ENCODE data around the gene CCDC178. TPM values are rescaled to one million over a fixed set of nuclear protein-coding genes. Genes with fewer than 3 reads are reported as not detected.
"Not testable (repeated sequence)": the region's sequence is repeated elsewhere in the genome, so short reads cannot be mapped to it uniquely, and the experiment has no call there.

Gene CCDC178
- total RNA-seq, 2 experiments from 2014 or later = not detected

DNA sequence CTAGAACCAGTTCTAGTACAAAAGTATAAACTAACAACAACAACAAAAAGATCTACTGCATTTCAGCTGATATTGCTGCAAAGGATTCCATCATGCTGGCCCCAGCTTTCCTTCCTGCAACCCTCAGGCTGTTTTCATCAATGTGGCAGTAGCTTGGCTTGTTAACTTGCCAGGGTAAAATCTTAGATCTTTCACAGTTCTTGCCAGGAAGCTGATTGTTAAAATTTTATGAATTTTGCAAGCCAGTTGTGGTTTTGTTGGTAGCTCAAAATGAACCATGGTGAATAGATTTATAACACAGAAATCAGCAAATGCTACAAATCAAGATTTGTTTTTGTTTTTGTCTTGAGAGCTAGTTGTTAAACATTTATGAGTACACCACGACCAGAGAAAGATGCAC lies 19.3 kb downstream of the CCDC178 start:
- no peaks in the 10 kb centered on the region for H3K4me1 Mint-ChIP-seq
- peaks cover 2% of the 10 kb centered on the region for H3K9me3 Mint-ChIP-seq
- ATAC-seq (ENCODE audit: low read depth) = no peak
- H3K27ac Mint-ChIP-seq = no peak overlapping the region
- DNase-seq = no peak
- no peak overlapping the region for H3K4me3 Mint-ChIP-seq
- H3K36me3 Mint-ChIP-seq = no peaks in the 10 kb centered on the region
- POLR2A ChIA-PET = no interaction called here
- no peaks in the 10 kb centered on the region for H3K27me3 Mint-ChIP-seq

DNA sequence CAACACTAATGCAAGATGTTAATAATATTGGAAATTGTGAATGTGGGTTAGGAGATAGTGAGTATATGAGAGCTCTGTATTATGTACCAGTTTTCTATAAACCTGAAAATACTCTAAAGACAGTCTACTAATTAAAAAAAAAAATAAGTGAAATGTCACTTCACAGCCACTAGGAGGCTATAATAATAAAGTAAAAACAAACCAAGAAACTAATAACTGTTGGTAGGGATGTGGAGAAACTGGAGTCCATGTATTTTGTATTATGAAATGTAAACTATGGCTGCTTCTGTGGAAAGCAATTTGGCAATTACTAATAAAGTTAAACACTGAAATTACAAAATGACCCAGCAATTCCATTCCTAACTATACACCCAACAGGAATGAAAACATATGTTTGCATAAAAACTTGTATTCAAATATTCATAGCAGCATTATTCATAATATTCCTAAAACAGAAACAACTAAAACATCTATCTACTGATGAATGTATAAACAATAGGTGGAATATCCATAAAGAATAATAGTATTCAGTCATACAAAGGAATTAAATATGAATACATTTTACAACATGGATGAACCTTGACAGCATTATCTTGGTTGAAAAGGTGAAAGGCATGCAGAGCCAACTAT lies 36.2 kb downstream of the CCDC178 start:
- Mint-ChIP-seq H3K36me3 (no peaks in the 10 kb centered on the region), H3K4me1 (no peaks in the 10 kb centered on the region), H3K27me3 (no peaks in the 10 kb centered on the region), H3K27ac (no peak overlapping the region), H3K9me3 (no peaks in the 10 kb centered on the region), H3K4me3 (no peak overlapping the region)
- POLR2A ChIA-PET = no interaction called here
- ATAC-seq (ENCODE audit: low read depth) = no peak
- no peak for DNase-seq

DNA sequence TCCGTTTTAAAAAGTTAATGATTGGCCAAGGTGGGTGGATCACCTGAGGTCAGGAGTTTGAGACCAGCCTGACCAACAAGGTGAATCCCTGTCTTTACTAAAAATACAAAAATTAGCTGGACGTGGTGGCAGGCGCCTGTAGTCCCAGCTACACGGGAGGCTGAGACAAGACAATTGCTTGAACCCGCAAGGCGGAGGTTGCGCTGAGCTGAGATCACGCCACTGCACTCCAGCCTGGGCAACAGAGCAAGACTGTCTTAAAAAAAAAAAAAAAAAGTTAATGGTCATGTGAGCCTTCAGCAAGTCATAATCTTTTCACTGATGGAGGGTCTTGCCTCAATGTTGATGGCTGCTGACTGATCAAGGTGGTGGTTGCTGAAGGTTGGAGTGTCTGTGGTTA lies 41.6 kb downstream of the CCDC178 start:
- POLR2A ChIA-PET, DNase-seq: not testable (repeated sequence)

GRCh38 chr18:33375829-33376228 lies 64.7 kb downstream of the CCDC178 start:
- no peak overlapping the region for H3K27ac Mint-ChIP-seq
- POLR2A ChIA-PET = no interaction called here

More for the DNA sequence above, 41.6 kb downstream of the CCDC178 start:
- not testable (repeated sequence) for H3K27me3 Mint-ChIP-seq; H3K36me3 Mint-ChIP-seq; ATAC-seq (ENCODE audit: low read depth); H3K4me1 Mint-ChIP-seq; H3K27ac Mint-ChIP-seq; H3K4me3 Mint-ChIP-seq; H3K9me3 Mint-ChIP-seq

DNA sequence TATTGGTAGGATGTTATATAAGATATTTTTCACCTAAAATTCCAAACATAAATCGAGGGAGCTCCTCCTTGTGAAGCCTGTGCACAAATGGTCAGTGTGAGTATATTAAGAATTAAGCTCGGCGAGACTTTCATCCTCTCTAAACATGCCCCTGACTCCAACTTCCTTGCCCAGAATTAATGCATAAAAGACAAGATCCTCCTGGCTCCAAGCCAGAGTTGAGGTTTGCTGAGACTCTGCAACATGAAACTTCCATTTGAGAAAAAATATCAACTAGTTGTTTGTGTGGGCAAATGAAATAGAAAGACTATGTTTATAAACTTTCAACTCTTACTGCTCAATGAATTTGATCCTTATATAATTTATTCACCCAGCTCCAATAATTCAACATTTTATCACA lies 68.1 kb downstream of the CCDC178 start:
- DNase-seq (no peak), ATAC-seq (ENCODE audit: low read depth) (no peak)
- no peaks in the 10 kb centered on the region for H3K27me3 Mint-ChIP-seq
- no peaks in the 10 kb centered on the region for H3K36me3 Mint-ChIP-seq
- no peak overlapping the region for H3K4me3 Mint-ChIP-seq
- POLR2A ChIA-PET = no interaction called here
- no peaks in the 10 kb centered on the region for H3K4me1 Mint-ChIP-seq
- peaks cover 4% of the 10 kb centered on the region for H3K9me3 Mint-ChIP-seq
- H3K27ac Mint-ChIP-seq = no peak overlapping the region

More at GRCh38 chr18:33375829-33376228, 64.7 kb downstream of the CCDC178 start:
- no peak for DNase-seq
- H3K36me3 Mint-ChIP-seq = no peaks in the 10 kb centered on the region
- no peak for ATAC-seq (ENCODE audit: low read depth)
- H3K4me1 Mint-ChIP-seq = no peaks in the 10 kb centered on the region
- no peak overlapping the region for H3K4me3 Mint-ChIP-seq
- H3K27me3 Mint-ChIP-seq = no peaks in the 10 kb centered on the region
- H3K9me3 Mint-ChIP-seq = peaks cover 4% of the 10 kb centered on the region

GRCh38 chr18:33369711-33370449 lies 70.6 kb downstream of the CCDC178 start:
- Mint-ChIP-seq H3K4me3 (no peak overlapping the region), H3K9me3 (peaks cover 4% of the 10 kb centered on the region), H3K27me3 (no peaks in the 10 kb centered on the region), H3K27ac (no peak overlapping the region), H3K4me1 (no peaks in the 10 kb centered on the region), H3K36me3 (no peaks in the 10 kb centered on the region)
- DNase-seq (no peak), ATAC-seq (ENCODE audit: low read depth) (no peak)
- POLR2A ChIA-PET = no interaction called here

DNA sequence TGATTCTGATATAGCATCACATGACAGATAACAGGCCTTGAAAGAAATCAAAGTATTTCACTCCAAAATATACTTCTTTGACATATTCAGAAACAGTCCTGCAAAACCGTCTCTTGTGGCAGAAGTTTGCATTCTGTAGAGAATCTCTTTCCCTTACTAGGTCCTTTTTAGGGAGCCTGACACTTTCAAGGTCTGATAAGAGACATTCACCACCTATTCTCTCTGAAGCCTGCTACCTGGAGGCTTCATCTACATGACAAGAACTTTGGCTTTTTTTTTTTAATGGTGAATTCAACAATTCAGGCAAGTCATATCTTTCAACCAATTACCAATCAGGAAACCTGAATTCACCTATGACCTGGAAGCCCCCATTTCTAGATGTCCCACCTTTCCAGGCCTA lies 83.8 kb downstream of the CCDC178 start:
- ATAC-seq (ENCODE audit: low read depth) = no peak
- no peak for DNase-seq
- Mint-ChIP-seq H3K4me1 (no peaks in the 10 kb centered on the region), H3K27ac (no peak overlapping the region), H3K4me3 (no peak overlapping the region), H3K9me3 (peaks cover 2% of the 10 kb centered on the region), H3K36me3 (no peaks in the 10 kb centered on the region), H3K27me3 (no peaks in the 10 kb centered on the region)
- POLR2A ChIA-PET = no interaction called here

GRCh38 chr18:33355756-33356155 lies 84.8 kb downstream of the CCDC178 start:
- peaks cover 2% of the 10 kb centered on the region for H3K9me3 Mint-ChIP-seq
- H3K4me1 Mint-ChIP-seq = no peaks in the 10 kb centered on the region
- DNase-seq (no peak), ATAC-seq (ENCODE audit: low read depth) (no peak)
- no peaks in the 10 kb centered on the region for H3K27me3 Mint-ChIP-seq
- no peaks in the 10 kb centered on the region for H3K36me3 Mint-ChIP-seq
- no peak overlapping the region for H3K4me3 Mint-ChIP-seq
- POLR2A ChIA-PET = no interaction called here
- no peak overlapping the region for H3K27ac Mint-ChIP-seq

- H3K4me3 Mint-ChIP-seq = no peak overlapping the region
- POLR2A ChIA-PET = no interaction called here
- DNase-seq (no peak), ATAC-seq (ENCODE audit: low read depth) (no peak)
- H3K4me1 Mint-ChIP-seq = no peaks in the 10 kb centered on the region
- no peak overlapping the region for H3K27ac Mint-ChIP-seq
- H3K27me3 Mint-ChIP-seq = no peaks in the 10 kb centered on the region
- H3K36me3 Mint-ChIP-seq = no peaks in the 10 kb centered on the region
- peaks cover 2% of the 10 kb centered on the region for H3K9me3 Mint-ChIP-seq
These were observed 85.3 kb downstream of the CCDC178 start for GRCh38 chr18:33355263-33355662.

- H3K4me3 Mint-ChIP-seq = no peak overlapping the region
- no peak for DNase-seq
These were observed 90.3 kb downstream of the CCDC178 start for GRCh38 chr18:33350256-33350655.

DNA sequence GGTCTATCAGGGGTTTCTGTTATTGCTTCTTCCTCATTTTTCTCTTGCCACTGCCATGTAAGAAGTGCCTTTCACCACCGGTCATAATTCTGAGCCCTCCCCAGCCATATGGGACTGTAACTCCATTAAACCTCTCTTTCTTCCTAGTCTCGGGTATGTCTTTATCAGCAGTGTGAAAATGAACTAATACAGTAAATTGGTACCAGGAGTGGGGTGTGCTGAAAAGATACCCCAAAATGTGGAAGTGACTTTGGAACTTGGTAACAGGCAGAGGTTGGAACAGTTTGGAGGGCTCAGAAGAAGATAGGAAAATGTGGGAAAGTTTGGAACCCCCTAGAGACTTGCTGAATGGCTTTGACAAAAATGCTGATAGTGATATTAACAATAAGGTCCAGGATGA lies 100.8 kb downstream of the CCDC178 start:
- ATAC-seq (ENCODE audit: low read depth); POLR2A ChIA-PET; H3K36me3 Mint-ChIP-seq; H3K9me3 Mint-ChIP-seq; H3K4me1 Mint-ChIP-seq; DNase-seq; H3K4me3 Mint-ChIP-seq; H3K27ac Mint-ChIP-seq; H3K27me3 Mint-ChIP-seq: not testable (repeated sequence)

More at GRCh38 chr18:33350256-33350655, 90.3 kb downstream of the CCDC178 start:
- H3K36me3 Mint-ChIP-seq = no peaks in the 10 kb centered on the region
- no peak overlapping the region for H3K27ac Mint-ChIP-seq
- H3K4me1 Mint-ChIP-seq = no peaks in the 10 kb centered on the region
- H3K27me3 Mint-ChIP-seq = no peaks in the 10 kb centered on the region
- ATAC-seq (ENCODE audit: low read depth) = no peak
- H3K9me3 Mint-ChIP-seq = no peaks in the 10 kb centered on the region
- POLR2A ChIA-PET = no interaction called here

DNA sequence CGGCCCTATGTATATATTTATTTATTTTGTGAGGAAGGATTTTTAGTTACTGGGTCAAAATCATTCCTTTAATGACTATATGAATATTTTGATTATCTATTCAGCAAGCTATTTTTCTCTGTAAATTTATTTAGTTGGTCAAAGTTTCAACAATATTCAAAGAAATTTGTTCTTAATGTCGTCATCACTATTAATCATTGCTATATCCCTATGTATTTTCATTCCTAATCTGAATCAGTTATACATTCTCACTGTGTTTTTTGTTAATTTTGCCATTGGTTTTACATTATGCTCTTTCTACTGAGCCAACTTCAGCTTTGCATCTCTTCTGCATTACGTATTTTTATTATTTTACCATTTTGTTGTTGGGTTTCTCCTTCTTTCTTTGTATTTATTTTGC lies 105.7 kb downstream of the CCDC178 start:
- Mint-ChIP-seq H3K4me1 (no peaks in the 10 kb centered on the region), H3K4me3 (no peak overlapping the region), H3K9me3 (peaks cover 2% of the 10 kb centered on the region), H3K27ac (no peak overlapping the region), H3K27me3 (no peaks in the 10 kb centered on the region), H3K36me3 (no peaks in the 10 kb centered on the region)
- no peak for DNase-seq
- ATAC-seq (ENCODE audit: low read depth) = no peak
- POLR2A ChIA-PET = no interaction called here

GRCh38 chr18:33330711-33331110 lies 109.8 kb downstream of the CCDC178 start:
- H3K36me3 Mint-ChIP-seq = no peaks in the 10 kb centered on the region
- POLR2A ChIA-PET = no interaction called here
- no peak for DNase-seq
- no peaks in the 10 kb centered on the region for H3K9me3 Mint-ChIP-seq
- H3K4me3 Mint-ChIP-seq = no peak overlapping the region
- ATAC-seq (ENCODE audit: low read depth) = no peak
- H3K27ac Mint-ChIP-seq = no peak overlapping the region
- H3K4me1 Mint-ChIP-seq = no peaks in the 10 kb centered on the region
- H3K27me3 Mint-ChIP-seq = no peaks in the 10 kb centered on the region

- DNase-seq (no peak), ATAC-seq (ENCODE audit: low read depth) (no peak)
- no peak overlapping the region for H3K4me3 Mint-ChIP-seq
- no peaks in the 10 kb centered on the region for H3K27me3 Mint-ChIP-seq
- no peaks in the 10 kb centered on the region for H3K36me3 Mint-ChIP-seq
- no peak overlapping the region for H3K27ac Mint-ChIP-seq
- peaks cover 1% of the 10 kb centered on the region for H3K9me3 Mint-ChIP-seq
- no peaks in the 10 kb centered on the region for H3K4me1 Mint-ChIP-seq
- POLR2A ChIA-PET = no interaction called here
These were observed 113.5 kb downstream of the CCDC178 start for GRCh38 chr18:33326975-33327374.

Measured in activated naive CD8-positive, alpha-beta T cell treated with anti-CD3 and anti-CD28 coated beads, Interleukin-2, amount 10 ng/mL, durations not matched to agents 7 days and 5 days (primary cell).